GM11168 (cell line): ENCODE data around the gene BIRC2.

Source experiments
- in situ Hi-C: fragments of 300-500 bp; cut with MboI; formaldehyde crosslinking; loops from one replicate; pipeline ENCODE4 v1.12.0; 2022; ENCODE audit warnings: low sequenced_read_pairs; ENCODE audit not compliant: unreplicated experiment

Gene BIRC2

DNA sequence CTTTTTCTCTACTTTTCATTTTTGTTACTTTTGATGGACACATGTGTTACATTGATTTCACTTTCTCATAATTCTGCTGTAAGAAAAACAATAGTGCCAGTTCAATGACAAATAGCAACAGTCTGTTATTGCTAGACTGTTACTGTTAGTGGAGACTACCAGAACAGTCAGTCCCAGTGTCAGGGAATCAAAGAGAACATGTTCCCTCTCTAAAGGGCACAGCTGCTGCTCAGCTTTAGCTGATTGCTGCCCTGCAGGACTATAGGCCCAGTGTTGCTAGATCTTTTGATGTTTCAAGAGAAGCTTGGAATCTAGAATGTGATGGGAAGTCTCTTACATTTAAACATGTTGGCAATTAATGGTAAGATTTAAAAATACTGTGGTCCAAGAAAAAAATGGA, 26.3 kb upstream of the BIRC2 start:
- in situ Hi-C loops, result no loop called here

DNA sequence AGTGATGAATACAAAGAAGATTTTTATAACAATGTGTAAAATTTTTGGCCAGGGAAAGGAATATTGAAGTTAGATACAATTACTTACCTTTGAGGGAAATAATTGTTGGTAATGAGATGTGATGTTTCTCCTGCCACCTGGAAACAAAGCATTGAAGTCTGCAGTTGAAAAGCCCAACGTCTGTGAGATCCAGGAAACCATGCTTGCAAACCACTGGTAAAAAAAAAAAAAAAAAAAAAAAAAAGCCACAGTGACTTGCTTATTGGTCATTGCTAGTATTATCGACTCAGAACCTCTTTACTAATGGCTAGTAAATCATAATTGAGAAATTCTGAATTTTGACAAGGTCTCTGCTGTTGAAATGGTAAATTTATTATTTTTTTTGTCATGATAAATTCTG, 24.5 kb upstream of the BIRC2 start:
- in situ Hi-C loops, result no loop called here

DNA sequence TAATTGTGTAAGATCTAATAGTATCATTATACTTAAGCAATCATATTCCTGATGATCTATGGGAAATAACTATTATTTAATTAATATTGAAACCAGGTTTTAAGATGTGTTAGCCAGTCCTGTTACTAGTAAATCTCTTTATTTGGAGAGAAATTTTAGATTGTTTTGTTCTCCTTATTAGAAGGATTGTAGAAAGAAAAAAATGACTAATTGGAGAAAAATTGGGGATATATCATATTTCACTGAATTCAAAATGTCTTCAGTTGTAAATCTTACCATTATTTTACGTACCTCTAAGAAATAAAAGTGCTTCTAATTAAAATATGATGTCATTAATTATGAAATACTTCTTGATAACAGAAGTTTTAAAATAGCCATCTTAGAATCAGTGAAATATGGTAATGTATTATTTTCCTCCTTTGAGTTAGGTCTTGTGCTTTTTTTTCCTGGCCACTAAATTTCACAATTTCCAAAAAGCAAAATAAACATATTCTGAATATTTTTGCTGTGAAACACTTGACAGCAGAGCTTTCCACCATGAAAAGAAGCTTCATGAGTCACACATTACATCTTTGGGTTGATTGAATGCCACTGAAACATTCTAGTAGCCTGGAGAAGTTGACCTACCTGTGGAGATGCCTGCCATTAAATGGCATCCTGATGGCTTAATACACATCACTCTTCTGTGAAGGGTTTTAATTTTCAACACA, 23.3 kb upstream of the BIRC2 start:
- in situ Hi-C loops, result no loop called here

DNA sequence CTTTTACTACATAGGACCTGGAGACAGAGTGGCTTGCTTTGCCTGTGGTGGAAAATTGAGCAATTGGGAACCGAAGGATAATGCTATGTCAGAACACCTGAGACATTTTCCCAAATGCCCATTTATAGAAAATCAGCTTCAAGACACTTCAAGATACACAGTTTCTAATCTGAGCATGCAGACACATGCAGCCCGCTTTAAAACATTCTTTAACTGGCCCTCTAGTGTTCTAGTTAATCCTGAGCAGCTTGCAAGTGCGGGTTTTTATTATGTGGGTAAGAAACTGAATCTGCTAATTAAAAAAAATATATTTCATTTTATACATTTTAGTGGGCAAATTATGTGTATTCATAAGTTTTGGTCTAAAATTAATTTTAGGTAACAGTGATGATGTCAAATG, 21.9 kb upstream of the BIRC2 start:
- in situ Hi-C loops, result no loop called here

DNA sequence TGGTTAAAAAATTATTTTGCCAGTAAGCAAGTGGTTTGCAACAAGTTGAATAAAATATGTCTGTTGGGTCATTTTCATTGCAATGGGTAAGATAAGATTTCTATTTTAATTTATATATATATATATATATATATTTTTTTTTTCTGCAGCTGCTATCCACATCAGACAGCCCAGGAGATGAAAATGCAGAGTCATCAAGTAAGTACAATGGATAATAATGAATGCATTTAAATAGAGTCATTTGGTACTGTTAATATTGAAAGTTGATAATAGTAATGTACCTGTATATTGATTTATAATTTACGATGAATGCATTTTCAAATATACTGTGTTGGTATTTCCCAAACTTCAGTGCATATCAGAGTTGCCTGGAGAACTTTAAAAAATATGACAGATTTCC, 18.3 kb upstream of the BIRC2 start:
- in situ Hi-C loops, result no loop called here

DNA sequence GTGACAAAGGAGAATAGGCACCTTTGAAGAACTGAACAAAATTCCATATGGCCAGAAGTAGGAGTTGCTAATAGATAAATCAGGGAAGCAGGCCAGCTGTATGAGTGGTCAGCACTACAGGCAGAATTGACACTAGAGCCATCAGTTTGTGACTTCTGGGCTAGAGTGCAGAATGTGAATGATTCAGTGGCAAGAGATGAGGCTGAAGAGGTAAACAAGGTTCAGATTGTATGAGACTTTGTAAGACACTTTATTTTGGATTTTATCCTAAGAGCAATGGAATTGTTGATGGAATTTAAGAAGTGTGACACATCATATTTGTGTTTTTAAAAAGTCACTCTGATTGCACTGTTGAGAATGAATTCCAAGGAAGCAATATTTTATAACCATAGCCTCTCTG, 16.8 kb upstream of the BIRC2 start:
- in situ Hi-C loops, result no loop called here

DNA sequence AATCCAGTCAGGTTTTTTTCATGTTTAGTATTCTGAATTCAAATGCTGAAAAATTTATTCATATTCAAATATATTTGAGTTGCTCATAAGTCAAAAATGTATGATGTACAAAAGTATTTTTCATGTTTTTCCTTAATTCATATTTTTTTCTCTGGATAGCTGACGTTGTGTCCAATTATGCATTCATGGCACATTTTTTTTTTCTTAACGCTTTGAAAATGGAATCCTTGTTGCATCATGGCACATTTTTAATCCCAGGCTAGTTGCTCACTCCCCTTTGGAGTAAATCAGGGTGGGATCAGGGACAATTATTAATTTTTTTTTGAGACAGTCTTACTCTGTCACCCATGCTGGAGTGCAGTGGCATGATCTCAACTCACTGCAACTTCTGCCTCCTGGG, 15.7 kb upstream of the BIRC2 start:
- in situ Hi-C loops, result no loop called here

DNA sequence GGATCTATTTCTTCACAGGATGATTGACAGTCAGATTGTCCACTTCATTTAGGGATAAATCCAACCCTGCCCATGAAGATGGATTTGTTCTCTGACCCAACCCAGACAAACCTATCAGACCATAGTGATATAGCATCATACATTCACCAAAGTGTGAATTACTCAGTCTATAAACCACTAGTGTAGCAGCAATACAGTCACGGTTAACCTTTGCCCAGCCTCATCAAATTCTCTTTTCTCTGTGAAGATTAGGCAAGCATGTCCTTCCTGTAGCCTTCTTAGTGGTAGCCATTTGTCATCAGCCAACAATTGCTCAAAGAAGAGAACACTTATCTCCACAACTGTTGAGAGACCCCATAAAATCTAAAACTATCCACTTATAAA, 14.4 kb upstream of the BIRC2 start:
- in situ Hi-C loops, result no loop called here

DNA sequence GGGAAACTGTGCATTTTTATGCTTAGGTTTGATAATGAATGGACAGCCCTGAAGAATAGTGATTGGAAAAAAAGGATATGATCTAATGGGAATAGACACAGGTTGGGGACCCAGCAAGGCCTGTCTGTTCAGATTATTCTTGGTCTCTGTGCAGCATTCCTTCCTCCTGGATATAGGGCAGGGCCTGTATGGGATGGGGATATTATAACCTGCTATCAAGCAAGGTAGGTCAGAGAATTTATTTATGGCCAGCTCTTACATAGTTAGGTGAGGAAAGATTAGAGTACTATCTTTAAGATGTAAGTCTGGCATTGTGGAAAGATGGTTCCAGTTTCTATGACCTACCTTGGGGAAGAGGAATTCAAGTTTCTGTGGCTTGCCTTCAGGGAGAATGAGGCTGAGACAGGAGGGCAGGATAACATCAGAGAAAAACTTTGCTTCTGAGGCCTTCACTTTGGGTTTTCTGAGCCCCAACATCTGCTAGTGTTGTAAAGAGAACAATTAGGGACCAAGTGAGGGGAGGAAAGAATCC, 8.5 kb upstream of the BIRC2 start:
- in situ Hi-C loops, result no loop called here

DNA sequence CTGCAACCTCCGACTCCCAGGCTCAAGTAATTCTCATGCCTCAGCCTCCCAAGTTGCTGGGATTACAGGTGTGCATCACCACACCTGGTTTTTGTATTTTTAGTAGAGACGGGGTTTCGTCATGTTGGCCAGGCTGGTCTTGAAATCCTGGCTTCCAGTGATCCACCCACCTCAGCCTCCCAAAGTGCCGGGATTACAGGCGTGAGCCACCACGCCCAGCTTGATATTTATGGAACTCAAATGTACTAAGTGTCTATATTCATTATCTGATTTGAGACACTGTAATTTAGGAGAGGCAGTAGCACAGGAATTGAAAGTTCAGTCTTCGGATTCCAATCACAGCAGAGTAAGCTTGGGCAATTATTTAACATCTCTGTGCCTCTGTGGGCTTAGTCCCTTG, 5.7 kb upstream of the BIRC2 start:
- in situ Hi-C loops, result loop anchor here (5.0 kb wide), 1 partner anchor 271 kb away; no protein-coding TSS in a partner anchor

DNA sequence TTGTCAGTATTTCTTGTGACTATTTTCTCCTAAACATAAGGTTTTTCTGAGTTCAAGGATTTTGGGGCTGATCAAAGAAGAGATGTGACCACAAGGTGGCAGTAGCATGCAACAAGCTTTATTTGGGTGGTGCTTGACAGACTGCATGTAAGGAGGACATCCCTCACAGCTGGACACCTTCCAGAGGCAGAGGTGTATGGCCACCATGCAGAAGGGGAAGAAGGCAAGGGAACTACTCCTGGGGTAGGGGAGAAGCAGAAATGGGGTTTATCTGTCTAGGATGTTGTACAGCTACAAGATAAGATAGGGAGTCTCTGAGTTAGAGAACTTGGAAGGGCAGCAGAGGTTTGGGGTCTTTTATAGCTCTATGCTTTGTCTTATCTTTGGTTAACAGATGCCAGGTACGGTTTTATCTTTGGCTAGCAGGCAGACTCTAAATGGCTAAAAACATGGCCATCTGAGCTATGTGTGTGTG, 5.1 kb upstream of the BIRC2 start:
- in situ Hi-C loops, result loop anchor here (5.0 kb wide), 1 partner anchor 270 kb away; no protein-coding TSS in a partner anchor

DNA sequence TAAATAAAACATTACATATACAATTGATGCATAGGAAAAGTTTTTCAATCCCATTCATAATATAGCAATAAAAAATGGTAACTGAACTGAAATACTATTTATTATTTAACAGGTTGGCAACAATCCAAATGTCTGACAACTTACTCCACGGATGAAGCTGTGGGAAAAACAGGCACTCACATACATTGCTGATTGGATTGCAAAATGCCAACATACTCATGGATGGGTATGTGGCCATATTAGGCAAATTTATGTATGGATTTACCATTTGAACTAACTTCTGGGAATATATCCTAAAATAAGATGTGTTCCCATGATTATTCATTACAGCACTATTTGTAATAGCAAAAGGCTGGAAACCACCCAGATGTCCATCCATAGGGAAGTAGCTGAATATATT, 3.2 kb upstream of the BIRC2 start:
- in situ Hi-C loops, result loop anchor here (5.0 kb wide), 1 partner anchor 268 kb away; no protein-coding TSS in a partner anchor

DNA sequence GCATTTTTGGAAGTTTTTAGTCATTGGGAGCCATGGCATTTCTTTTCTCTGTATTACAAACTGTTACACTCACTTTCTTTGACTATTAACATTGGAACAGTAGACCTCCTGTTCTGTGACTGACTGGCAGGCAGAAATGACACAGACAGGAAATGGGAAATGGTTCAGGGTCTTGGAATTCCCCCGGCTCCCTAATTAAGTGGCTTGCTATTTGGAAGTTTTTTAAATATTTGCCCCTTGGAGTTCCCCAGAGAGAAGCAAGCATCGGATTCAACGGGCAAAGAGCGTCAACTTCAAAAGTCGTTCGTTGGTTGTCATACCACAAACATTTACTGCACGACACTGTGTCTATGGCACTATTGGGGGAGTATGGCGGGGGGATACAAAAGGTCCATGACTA, 1.1 kb upstream of the BIRC2 start:
- in situ Hi-C loops, result no loop called here

DNA sequence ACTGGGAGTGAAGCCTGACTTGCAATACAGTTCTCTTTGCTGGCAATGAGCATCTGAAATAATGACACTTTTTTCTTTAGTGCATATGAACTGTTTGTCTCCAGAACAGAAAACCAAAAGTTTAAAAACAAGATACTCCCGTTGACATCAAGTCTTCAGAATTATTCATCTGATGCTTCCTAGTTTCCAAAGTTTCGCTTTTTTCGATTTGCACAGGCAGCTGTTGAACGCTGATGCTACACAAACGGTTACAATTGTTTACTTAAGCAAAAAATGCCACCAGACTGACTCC, 612 bp upstream of the BIRC2 start:
- in situ Hi-C loops, result no loop called here

DNA sequence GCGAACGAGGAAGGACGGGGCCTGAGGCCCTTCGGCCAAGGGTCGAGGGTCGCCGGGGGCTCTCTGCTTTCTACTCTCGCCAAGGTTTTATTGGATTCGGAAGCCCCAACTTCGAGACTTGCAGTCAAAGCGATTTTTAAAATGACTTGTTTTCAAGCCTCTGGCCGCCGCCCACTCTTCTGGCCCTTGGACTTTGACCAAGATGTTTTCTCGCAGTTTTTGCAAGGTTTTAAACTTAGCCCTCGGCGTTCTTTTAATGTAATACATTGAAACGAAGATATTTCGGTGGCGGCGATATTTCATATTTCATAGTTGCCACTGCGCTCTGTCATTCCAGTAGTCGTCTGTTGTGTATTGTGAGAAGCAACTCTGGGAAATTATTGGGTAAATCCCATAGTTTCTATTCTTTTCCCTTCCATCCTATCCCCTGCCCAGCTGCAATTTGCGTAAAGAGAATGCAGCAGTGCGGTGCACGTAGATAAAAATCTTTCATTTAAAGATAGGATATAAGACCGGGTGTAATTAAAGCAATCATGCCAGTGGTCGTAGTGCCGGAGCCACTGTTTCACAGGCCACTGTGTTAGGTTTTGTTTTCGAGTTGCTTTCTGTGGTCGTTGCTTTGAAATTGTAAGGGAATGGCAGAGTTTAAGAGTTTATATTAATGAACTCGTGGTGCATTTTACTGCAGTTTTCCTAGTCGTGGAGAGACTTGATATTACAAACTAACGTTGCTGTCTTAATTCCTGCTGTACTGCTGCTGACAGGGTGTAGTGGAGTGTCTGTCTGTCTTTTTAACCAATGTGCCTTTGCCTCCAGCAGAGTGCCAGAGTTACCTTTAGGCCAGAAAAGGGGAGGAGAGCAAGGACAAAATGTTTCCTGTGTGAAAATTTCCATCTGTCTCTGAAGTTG, 702 bp downstream of the BIRC2 start:
- in situ Hi-C loops, result no loop called here

DNA sequence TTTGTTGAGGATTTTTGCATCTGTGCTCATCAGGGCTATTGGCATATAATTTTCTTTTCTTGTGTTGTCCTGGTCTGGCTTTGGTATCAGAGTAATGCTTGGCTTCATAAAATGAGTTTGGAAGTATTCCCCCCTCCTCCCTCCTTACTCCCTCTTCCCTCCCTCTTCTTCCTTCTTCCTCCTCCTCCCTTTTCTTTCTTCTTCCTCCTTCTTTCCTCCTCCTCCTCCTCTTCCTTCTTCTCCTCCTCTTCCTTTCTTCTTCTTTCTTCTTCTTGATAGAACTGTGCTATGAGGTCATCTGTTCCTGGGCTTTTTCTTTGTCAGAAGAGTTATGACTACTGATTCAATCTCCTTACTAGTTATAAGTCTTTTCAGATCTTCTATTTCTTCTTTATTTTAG, 10.1 kb downstream of the BIRC2 start:
- in situ Hi-C loops, result no loop called here

DNA sequence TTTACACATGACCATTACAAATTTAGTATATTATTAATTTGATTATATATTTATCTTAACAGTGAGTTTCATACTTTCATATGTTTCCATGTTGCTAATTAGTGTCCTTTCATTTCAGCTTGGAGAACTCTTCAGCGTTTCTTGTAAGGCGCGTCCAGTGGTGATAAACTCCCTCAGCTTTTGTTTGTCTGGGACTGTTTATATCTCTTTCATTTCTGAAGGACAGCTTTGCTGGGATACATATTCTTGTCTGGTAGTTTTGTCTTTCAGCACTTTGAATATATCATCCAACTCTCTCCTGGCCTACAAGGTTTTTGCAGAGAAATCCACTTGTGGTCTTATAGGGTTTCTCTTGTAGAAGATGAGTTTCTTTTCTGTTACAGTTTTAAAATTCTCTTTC, 12.4 kb downstream of the BIRC2 start:
- in situ Hi-C loops, result no loop called here

DNA sequence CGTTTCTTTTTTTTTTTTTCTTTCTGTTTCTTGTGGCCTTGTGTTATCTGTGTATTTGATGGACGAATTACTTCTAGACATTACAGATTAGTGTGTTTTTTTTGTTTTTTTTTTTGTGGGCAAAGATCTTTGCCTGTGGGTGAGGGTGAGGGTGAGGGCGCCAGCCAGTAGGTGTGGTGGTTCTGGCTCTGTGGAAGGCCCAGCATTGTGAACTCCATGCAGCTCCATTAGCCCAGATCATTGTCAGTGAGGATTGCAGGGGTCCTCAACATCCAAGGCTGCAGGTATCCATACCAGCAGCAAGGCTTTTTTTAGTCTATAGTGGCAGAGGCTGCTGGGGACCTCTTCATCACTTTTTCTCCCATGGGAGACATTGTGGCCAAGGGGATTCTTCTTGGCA, 13.7 kb downstream of the BIRC2 start:
- in situ Hi-C loops, result no loop called here

DNA sequence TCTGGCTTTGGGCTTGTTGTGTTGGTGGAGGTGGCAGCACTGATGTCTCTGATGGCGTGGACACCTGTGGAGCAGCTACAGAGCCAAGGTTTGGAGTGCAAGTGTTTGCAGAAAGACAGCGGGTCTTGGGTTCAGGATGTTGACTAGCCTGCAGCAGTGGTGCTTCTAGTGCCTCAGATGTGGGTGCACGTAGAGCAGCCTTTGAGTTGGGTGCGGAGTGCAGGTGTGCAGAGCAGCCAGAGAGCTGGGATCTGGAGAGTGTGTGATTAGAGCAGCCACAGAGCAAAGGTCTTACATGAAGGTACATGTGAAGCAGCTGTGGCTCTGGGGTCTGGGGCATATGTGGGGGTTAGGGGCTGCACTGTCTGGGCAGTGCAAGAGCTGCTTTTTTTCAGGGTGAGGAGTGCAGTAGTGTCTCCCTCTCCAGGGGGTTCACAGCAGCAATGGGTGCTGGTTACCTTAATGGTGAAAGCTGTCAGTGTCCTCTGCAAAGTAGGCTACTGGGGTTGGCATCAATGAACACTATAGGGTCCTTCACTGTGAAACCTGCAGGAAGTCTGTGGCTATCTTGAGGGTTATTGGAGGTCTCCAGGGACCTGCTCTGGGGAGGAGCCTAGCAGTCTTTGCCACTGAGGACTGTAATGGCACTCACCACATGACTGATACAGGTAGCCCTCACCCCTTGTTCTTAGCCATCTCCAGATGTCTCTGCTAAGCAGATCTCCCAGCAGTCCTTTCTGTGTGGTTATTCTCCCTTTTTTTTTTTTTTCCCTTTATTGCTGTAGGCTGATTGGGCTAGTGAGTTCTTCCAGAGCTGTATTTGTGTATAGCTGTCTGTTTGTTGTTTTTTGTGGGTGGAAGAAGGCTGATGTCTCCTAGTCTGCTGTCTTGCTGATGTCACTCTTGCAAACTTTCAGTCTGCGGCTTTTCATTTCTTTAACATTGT, 14.3 kb downstream of the BIRC2 start:
- in situ Hi-C loops, result no loop called here

DNA sequence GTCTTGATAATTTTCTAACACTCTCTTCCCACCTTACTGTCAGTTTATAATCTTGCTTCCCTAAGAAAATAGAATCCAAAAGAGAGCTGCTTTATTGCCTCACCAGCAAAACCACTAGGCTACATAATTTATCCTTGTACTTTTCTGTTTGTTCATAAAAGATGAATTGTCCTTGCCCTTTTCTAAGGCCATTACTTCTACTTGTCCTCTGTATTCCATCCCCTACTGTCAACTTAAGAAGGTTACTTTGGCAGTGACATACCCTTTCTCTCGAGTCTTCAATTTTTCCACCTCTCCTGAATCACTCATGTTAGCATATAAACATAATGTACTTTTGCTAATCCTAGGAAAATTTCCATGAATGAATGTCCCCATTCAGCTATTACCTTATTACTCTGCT, 18.0 kb downstream of the BIRC2 start:
- in situ Hi-C loops, result no loop called here
